Medulla oblongata (tissue), 1 donor: ENCODE data around the gene DDX31.

Experiments used
- DNase-seq: peaks from one replicate; pipeline ENCODE4 v3.0.0-alpha.2; 2015; ENCODE audit errors: extremely low spot score

DDX31 gene

DNA sequence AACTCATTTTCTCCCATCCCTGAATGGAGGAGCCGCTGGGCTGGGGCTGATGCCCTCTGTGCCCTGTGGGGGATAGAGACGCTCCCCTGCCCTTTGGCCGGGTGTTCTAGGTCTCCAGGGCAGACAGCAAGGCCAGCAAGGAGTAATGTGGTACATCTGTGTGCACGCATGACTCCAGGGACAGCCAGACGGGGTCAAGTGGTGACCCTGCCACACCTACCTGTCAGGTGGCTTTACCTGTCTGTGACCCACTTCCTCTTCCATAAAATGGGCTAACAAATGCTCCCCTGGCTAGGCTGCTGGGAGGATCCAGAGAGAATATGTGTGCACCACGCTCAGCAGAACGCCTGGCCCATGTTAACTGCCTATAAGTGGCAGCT is 122.7 kb downstream of the DDX31 start:
- DNase-seq = no peak

DNA sequence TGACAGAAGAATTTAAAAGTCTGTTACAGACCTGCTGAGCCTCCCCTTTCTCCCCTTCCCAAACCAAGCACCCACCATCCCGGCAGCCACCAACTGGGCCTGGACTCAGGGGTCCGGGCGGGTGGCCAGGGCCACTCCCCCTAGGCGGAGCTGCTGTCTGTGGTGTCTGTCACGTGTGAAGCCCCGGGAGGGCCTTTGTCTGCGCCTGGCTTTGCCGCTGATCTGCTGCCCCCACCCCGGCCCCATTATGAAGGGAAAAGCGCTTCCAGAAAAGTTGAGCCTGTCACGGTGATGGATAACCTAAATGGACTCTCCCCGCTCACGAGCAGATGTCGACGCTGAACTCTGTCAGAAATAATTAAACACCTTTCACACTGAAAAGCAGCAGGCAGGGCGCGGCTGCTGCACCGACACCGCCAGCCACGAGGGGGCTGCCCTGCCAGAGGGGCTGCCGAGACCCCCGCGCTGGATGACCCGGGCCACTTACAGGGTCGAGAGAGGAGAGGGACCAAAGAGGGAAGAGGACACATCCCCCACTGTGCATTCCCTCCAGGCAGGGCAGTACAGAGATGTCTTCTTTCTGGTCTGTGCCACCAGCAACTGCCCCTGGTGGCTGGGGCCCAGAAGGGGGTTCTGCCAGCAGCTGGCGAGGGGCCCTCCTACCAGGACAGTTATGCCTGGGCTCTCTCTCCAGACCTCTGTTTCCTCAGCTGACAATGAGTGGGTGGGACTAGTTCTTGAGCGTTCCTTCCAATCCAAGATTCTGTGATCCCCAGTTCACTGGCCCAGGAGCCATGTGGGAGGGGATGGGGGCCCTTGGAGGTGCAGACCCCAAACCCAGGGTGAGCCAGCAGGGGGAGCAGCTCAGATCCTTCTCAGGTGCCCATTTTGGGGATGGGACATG is 123.4 kb downstream of the DDX31 start:
- peak; percentile 27 for DNase-seq

DNA sequence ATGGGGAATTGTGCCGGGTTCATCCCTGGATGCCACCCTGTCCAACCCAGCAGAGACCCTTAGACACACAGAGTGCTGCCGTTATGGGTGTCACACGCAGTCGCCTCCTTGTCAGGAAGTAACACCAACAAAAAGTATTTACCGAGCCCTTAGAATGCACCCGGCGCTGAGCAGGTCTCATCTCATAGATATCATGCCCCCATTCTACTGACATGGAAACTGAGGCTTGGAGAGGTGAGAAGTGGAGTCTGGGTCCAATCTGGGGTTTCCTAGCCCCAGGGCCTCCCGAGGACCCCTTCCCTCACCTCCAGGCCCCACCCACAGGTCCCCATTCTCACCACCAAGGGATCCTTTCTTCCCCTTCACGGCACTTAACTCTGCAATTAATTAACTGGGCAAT is 124.2 kb downstream of the DDX31 start:
- DNase-seq = no peak

DNA sequence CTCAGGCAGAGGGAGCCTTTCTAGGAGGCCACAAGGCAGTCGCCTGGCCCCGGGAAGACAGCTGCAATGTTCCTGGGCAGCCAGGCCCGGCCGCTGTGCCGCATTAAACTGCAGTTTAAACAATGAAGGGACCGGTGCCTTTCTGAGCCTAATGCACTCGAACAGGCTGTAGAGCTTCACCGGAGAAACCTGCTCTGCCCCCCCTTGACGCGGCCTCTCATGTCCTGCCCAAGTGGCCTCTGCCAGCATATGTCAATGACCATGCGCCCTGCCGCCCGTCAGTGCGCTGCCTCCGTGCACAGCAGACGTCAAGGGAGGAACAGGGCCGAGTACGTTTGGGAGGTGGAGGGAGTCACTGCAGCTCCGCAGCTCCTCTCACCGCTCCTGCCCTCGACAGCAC is 125.8 kb downstream of the DDX31 start:
- no peak for DNase-seq

DNA sequence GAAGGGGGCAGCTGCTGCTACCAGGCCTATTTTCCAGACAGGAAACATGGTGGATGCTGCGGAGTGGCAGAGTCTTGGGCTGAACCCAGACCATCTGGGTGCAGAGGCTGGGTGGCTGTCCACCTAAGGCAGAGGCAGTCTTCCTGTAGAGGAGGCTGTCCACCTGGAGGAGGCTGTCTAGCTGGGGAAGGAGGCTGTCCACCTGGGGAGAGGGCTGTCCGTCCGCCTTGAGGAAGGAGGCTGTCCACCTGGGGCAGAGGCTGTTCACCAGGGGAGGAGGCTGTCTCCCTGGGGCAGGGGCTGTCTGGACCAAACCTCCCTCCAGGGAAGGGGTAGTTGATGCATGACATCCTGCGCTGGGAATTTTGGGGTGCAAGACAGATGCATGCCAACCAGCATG is 126.5 kb downstream of the DDX31 start:
- DNase-seq = no peak
